SIG-M5 (cell line): ENCODE results near the gene IFI44L.
A peak's percentile ranks its signal among the peaks of the same experiment; 100 is the strongest.

Source experiments
- DNase-seq: peaks from one replicate; lab custom pipeline; 2025; lab: John Stamatoyannopoulos, UW

The IFI44L gene

DNA sequence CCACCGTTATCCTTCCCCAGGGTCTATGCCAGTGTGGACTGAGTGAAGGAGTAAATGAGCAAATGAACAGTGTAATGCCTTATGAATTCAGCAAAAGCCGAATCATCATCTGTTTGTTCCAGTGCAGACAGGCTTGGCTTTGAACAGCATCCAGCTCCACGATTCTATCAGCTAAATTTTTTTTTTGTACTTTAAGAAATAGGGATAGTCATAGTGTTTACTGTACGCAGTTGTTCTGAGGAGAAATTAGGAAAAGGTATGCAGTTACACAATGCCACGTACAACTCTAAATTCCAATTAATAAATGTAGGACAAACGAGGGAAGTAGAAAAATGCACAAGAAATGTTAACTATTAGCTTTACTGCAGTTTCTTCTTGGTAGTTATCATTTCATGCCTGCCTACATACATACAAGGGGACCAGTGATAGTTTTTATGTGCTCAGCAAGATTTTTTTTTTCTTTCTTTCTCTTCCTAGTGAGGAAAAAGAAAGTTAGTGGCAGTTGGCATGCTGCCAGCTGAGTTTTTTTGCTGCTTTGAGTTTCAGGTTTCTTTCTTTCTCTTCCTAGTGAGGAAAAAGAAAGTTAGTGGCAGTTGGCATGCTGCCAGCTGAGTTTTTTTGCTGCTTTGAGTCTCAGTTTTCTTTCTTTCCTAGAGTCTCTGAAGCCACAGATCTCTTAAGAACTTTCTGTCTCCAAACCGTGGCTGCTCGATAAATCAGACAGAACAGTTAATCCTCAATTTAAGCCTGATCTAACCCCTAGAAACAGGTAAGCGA is at the start of gene IFI44L:
Gene IFI44L (plus strand): TSS at position 646 of the 777 bp plus-strand sequence. CDS start 7,468 bp downstream, outside the sequence.
- no peak for DNase-seq

DNA sequence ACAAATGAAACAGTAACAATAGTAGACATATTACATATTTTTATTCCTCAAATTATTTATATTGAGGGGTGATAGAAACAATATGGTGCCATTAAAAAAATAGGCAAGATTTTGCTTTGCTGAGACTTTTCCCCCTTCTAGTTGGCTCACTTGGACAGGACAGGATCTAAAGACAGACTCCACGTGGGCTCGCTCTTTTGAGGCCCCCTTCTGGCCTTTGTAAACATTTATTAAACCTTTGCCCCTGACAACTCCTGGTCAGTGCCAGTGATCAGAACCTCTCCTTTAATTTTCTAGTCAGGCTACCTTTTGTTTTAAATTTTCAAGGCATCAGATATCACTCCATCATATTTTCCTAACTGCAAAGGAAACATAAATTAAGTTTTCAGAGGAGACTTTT is 49.7 kb upstream of the IFI44L start:
- DNase-seq: no peak

GRCh38 chr1:78577257-78578100 is 42.8 kb upstream of the IFI44L start:
- DNase-seq: no peak

DNA sequence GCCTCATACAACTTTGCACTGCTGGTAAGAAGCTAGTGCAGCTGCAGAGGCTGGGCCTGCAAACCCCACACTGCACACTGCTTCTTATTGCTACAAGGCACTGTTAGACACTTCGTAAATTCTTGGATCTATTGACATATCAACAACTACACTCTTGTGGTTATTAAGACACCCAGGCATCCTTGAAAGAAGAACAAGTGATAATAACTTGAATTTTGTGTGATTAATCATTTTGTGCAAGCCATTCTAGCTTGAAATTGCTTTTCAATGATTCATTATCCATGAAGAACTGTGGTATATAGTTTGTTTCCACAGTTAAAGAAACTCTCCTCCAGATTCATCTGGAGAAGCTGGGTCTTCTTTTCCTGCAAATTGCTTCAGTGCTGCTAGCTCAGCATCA is 33.7 kb upstream of the IFI44L start:
- no peak for DNase-seq

DNA sequence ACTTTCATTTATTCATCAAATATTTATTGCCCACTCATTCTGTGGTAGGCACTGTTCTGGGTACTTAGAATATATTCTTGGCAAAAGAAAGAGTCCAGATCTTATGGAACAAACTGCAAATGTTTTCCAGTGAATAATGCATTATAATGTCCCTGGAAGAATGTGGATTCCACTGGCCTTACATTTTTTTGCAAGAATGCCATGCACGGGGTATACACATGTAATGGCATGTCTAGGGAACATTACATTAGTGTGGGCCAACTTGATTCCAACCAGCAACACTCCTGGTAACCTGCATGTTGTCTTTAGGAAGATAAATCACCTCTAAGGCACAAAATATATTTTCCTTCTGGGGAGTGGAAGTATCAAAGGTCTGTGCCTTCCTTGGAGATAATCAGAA is 33.0 kb upstream of the IFI44L start:
- no peak for DNase-seq

- DNase-seq: no peak
Measured at GRCh38 chr1:78591971-78592370, 28.3 kb upstream of the IFI44L start.

DNA sequence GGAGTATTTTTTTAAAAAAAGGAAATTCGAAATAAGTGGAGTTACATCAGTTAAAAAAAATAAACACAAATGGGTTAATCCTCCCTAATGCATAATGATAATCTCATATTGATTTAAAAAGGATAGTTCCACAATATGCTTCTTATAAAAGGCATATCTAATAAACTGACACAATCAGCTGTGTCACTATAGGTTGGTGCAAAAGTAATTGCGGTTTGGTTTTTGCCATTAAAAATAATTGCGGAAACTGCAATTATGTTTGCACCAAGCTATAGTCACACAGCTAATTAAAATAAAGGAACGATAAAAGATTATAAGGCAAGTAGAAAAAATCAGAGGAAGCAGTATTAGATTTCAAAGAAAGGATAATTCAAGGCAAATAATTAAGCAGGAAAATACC is 21.0 kb upstream of the IFI44L start:
- no peak for DNase-seq

DNA sequence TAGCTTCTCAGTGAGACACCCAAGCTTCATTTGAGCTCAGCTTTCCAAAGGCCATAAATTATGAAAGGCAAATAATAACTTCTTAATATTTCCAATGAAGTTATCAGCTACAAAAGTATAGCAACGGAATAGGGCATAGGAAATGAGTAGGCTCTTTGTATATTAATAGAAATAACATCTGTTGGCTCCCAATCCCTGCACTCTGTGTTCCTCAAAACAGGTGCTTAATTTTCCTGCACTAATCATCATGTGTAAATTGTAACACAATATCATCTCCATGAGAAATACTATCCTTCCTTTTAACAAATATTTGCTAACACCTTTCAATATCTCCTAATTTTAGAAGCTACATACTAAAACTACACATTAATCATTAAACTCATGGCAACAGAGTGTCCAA is 19.2 kb upstream of the IFI44L start:
- no peak for DNase-seq

GRCh38 chr1:78603206-78603605 is 17.0 kb upstream of the IFI44L start:
- DNase-seq: no peak

- DNase-seq: no peak
Measured at GRCh38 chr1:78604643-78605042, 15.6 kb upstream of the IFI44L start.

- DNase-seq: no peak
Measured at GRCh38 chr1:78606274-78606673, 14.0 kb upstream of the IFI44L start.

GRCh38 chr1:78607334-78607927 is 12.8 kb upstream of the IFI44L start:
- no peak for DNase-seq

DNA sequence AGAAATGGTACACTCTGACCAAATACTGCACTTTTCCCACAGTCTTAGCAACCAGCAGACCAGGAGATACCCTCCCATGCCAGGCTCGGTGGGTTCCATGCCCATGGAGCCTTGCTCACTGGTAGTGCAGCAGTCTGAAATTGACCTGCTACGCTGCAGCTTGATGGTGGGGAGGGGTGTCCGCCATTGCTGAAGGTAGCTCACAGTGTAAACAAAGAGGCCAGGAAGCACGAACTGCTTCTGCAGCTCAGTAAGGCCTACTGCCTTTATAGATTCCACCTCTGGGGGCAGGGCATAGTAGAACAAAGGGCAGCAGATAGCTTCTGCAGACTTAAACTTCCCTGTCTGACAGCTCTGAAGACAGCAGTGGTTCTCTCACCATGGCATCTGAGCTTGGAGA is 12.3 kb upstream of the IFI44L start:
- DNase-seq: no peak

- peak; percentile 4 for DNase-seq
Measured at GRCh38 chr1:78617615-78618026, 2.6 kb upstream of the IFI44L start.

- no peak for DNase-seq
Measured at GRCh38 chr1:78619032-78619431, 1.2 kb upstream of the IFI44L start.

DNA sequence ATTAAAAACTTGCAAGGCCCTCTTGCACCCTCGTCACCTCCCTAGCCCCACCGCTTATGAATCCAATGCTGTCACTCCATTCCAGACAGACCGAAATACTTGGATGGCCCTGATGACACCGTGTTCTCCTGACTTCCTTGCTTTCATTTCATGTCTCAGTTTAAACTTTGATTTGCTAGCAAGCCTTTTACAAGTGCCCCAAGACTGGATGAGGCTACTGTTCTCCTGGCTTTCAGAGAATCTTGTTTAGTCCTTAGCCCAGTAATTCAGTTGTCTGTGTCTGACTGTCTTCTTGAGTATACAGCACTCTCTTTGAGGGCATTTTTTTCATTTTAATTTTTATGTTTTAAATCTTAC is 824 bp upstream of the IFI44L start:
- DNase-seq: no peak

- no peak for DNase-seq
Measured at GRCh38 chr1:78620666-78621065, 418 bp downstream of the IFI44L start.

- no peak for DNase-seq
Measured at GRCh38 chr1:78622548-78622947, 2.3 kb downstream of the IFI44L start.

GRCh38 chr1:78624035-78624434 is 3.8 kb downstream of the IFI44L start:
- DNase-seq: no peak

- no peak for DNase-seq
Measured at GRCh38 chr1:78627321-78627720, 7.1 kb downstream of the IFI44L start.

DNA sequence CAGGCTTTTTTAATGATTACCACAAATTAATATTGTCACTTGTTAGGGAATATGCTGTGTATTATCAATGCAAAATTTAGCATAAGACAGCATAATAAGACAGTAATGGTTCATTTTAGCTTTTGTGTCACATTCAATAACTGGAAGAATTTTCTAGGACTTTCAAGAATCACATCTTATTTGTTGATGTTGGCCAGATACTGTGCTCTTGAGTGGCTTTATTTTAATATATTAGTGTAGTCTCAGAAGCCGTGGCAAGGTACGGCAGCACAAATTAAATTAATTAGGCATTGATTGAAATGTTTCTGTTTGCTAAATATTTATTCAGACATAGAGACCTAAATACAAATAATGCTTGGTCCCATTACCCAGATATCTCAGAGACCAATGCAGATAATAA is 10.4 kb downstream of the IFI44L start:
- DNase-seq: no peak

- DNase-seq: no peak
Measured at GRCh38 chr1:78633209-78633608, 13.0 kb downstream of the IFI44L start.

GRCh38 chr1:78640462-78640861 is 20.2 kb downstream of the IFI44L start:
- no peak for DNase-seq
